HCT116 (cell line): Measurements from ENCODE around the gene LRRC3. TPM values are rescaled to one million over a fixed set of nuclear protein-coding genes. Genes with fewer than 3 reads are reported as not detected.

Experiments
- ATAC-seq: fragments of 200-7000 bp; cut with Tn5 transposase; 2 replicates; pipeline ENCODE4 v1.9.1; 2020; ENCODE audit warnings: mild to moderate bottlenecking, moderate library complexity
- BruUV-seq: library from RNA; stranded (reverse); fragments of 400-500 nt; replicated peaks from 2 replicates; lab custom pipeline; 2021; lab: Mats Ljungman, UMichigan
- CTCF ChIA-PET: fragments of 300-600 bp; sonication (Branson Sonifier 250); formaldehyde crosslinking; loops from one replicate; lab custom pipeline; 2021; ENCODE audit warnings: antibody characterized with exemption; lab: Charles Lee
- POLR2A ChIA-PET: fragments of 300-600, 350-600 bp; sonication (Branson Sonifier 250); formaldehyde crosslinking; loops from one replicate; lab custom pipeline; 2021; ENCODE audit warnings: antibody characterized with exemption; lab: Charles Lee
- RAD21 ChIA-PET, 2 experiments: fragments of 300-600 bp; sonication (Branson Sonifier 250); formaldehyde crosslinking; loops; one replicate each; lab custom pipeline; 2023; ENCODE audit warnings: low total read pairs in 2 of 2; ENCODE audit not compliant: uncharacterized antibody in 2 of 2, unreplicated experiment in 2 of 2, low non-redundant PET in 1 of 2; lab: Charles Lee
- DNase-seq: peaks from one replicate; pipeline ENCODE4 v3.0.0-alpha.2; 2010; ENCODE audit warnings: low read depth, low spot score
- H2AFZ ChIP-seq: fragments of 200-600 bp; shearing (Covaris generic), sonication (generic); 2 replicates; pipeline ENCODE4 v1.6.1; 2017; ENCODE audit warnings: low read depth, mixed run types, mixed read lengths, antibody characterized with exemption, low read length; ENCODE audit not compliant: poor library complexity, severe bottlenecking
- H3K27ac ChIP-seq: 2 replicates; pipeline ENCODE4 v1.5.1; 2012; ENCODE audit warnings: low read depth, low read length
- H3K27me3 ChIP-seq: fragments of 200-600 bp; sonication (generic); 2 replicates; pipeline ENCODE4 v1.6.1; 2016; ENCODE audit warnings: mixed run types, low read length, mixed read lengths; ENCODE audit not compliant: insufficient read depth
- H3K36me3 ChIP-seq, 2 experiments: fragments of 200-500 bp in 1 of 2; fragments of 200-600 bp in 1 of 2; sonication (Bioruptor generic) in 1 of 2; sonication (generic) in 1 of 2; 2 replicates each; pipeline versions ENCODE4 v1.5.1 to v1.6.1; 2014 to 2016; ENCODE audit warnings: low read length in 2 of 2, inconsistent platforms in 1 of 2, mixed read lengths in 1 of 2, mixed run types in 1 of 2; ENCODE audit not compliant: insufficient read depth in 2 of 2, control insufficient read depth in 1 of 2
- H3K4me1 ChIP-seq, 2 experiments: fragments of 200-600 bp in 1 of 2; sonication (generic) in 1 of 2; 2 replicates each; pipeline versions ENCODE4 v1.5.1 to v1.6.1; 2012 to 2017; ENCODE audit warnings: low read length in 2 of 2, inconsistent platforms in 1 of 2, mild to moderate bottlenecking in 1 of 2, mixed read lengths in 1 of 2, mixed run types in 1 of 2, moderate library complexity in 1 of 2; ENCODE audit not compliant: insufficient read depth in 2 of 2, control insufficient read depth in 1 of 2
- H3K4me2 ChIP-seq: fragments of 200-600 bp; sonication (generic); 2 replicates; pipeline ENCODE4 v1.6.1; 2017; ENCODE audit warnings: mixed run types, low read length, mixed read lengths
- H3K4me3 ChIP-seq, 2 experiments: fragments of 200-600 bp in 1 of 2; sonication (generic) in 1 of 2; replicated peaks in 1 of 2; 2 replicates each; pipeline ENCODE4 v1.5.1; 2011 to 2016; ENCODE audit warnings: low read length in 2 of 2, control low read depth in 1 of 2, low read depth in 1 of 2, mild to moderate bottlenecking in 1 of 2, mixed read lengths in 1 of 2, mixed run types in 1 of 2
- H3K79me2 ChIP-seq: fragments of 200-600 bp; sonication (generic); 2 replicates; pipeline ENCODE4 v1.6.1; 2017; ENCODE audit warnings: mild to moderate bottlenecking, mixed run types, low read length, moderate library complexity, mixed read lengths; ENCODE audit not compliant: insufficient read depth
- H3K9ac ChIP-seq: fragments of 200-600 bp; sonication (generic); 2 replicates; pipeline ENCODE4 v1.6.1; 2016; ENCODE audit warnings: low read length, mixed read lengths
- H3K9me2 ChIP-seq: fragments of 200-600 bp; sonication (generic), shearing (Covaris generic); 2 replicates; pipeline ENCODE4 v1.6.1; 2017; ENCODE audit warnings: mixed run types, mild to moderate bottlenecking, moderate library complexity; ENCODE audit not compliant: insufficient read depth
- H3K9me3 ChIP-seq, 2 experiments: fragments of 200-500 bp in 1 of 2; fragments of 200-600 bp in 1 of 2; sonication (Bioruptor generic) in 1 of 2; sonication (generic) in 1 of 2; 2 replicates each; pipeline ENCODE4 v1.6.1; 2014 to 2017; ENCODE audit warnings: low read length in 2 of 2, mixed read lengths in 2 of 2, inconsistent platforms in 1 of 2, low read depth in 1 of 2, mild to moderate bottlenecking in 1 of 2, mixed run types in 1 of 2, moderate library complexity in 1 of 2; ENCODE audit not compliant: control insufficient read depth in 1 of 2, insufficient read depth in 1 of 2
- H4K20me1 ChIP-seq: fragments of 200-600 bp; sonication (generic), shearing (Covaris generic); 2 replicates; pipeline ENCODE4 v1.6.1; 2017; ENCODE audit warnings: mixed run types, mild to moderate bottlenecking, moderate library complexity; ENCODE audit not compliant: insufficient read depth
- CBX3 ChIP-seq: IDR thresholded peaks from 2 replicates; pipeline ENCODE4 v1.6.1; 2012; ENCODE audit warnings: low read depth
- CEBPB ChIP-seq: IDR thresholded peaks from 2 replicates; pipeline ENCODE4 v1.6.1; 2012; ENCODE audit warnings: low read depth
- CTCF ChIP-seq, 3 experiments: fragments of 200-600 bp in 1 of 3; sonication (generic) in 1 of 3; IDR thresholded peaks in 2 of 3; conservative IDR thresholded peaks in 1 of 3; 2 replicates each; pipeline ENCODE4 v1.5.1; 2012 to 2017; ENCODE audit warnings: low read depth in 2 of 3, low read length in 2 of 3, antibody characterized with exemption in 1 of 3, borderline replicate concordance in 1 of 3, control low read depth in 1 of 3, mild to moderate bottlenecking in 1 of 3, mixed read lengths in 1 of 3, mixed run types in 1 of 3, moderate library complexity in 1 of 3; ENCODE audit not compliant: insufficient read depth in 1 of 3
- EGR1 ChIP-seq: IDR thresholded peaks from 2 replicates; pipeline ENCODE4 v1.6.1; 2012; ENCODE audit warnings: low read depth
- ELF1 ChIP-seq: IDR thresholded peaks from 2 replicates; pipeline ENCODE4 v1.6.1; 2012; ENCODE audit warnings: low read depth, borderline replicate concordance
- EZH2 ChIP-seq: fragments of 200-600 bp; sonication (generic); IDR thresholded peaks from 2 replicates; pipeline ENCODE4 v1.6.1; 2017; ENCODE audit warnings: antibody characterized with exemption, mixed run types
- EZH2phosphoT487 ChIP-seq: fragments of 200-600 bp; IDR thresholded peaks from 2 replicates; pipeline ENCODE4 v1.6.1; 2018; ENCODE audit warnings: antibody characterized with exemption, borderline replicate concordance
- JUND ChIP-seq: IDR thresholded peaks from 2 replicates; pipeline ENCODE4 v1.6.1; 2012
- POLR2AphosphoS5 ChIP-seq: IDR thresholded peaks from 2 replicates; pipeline ENCODE4 v1.6.1; 2011; ENCODE audit warnings: mild to moderate bottlenecking, low read depth, low read length, moderate library complexity
- REST ChIP-seq: IDR thresholded peaks from 2 replicates; pipeline ENCODE4 v1.6.1; 2012; ENCODE audit warnings: low read depth
- SIN3A ChIP-seq: IDR thresholded peaks from 2 replicates; pipeline ENCODE4 v1.6.1; 2012; ENCODE audit warnings: low read depth
- SP1 ChIP-seq: IDR thresholded peaks from 2 replicates; pipeline ENCODE4 v1.6.1; 2012; ENCODE audit warnings: low read depth
- SRF ChIP-seq: IDR thresholded peaks from 2 replicates; pipeline ENCODE4 v1.6.1; 2012; ENCODE audit warnings: low read depth
- TCF7L2 ChIP-seq: IDR thresholded peaks from 2 replicates; pipeline ENCODE4 v1.7.0; 2011; ENCODE audit warnings: borderline replicate concordance, inconsistent platforms; ENCODE audit not compliant: insufficient read depth, insufficient read length; ENCODE audit errors: extremely low read depth
- YY1 ChIP-seq: IDR thresholded peaks from 2 replicates; pipeline ENCODE4 v1.6.1; 2011; ENCODE audit warnings: low read length, low read depth, moderate library complexity, mild to moderate bottlenecking; ENCODE audit not compliant: insufficient replicate concordance; ENCODE audit errors: extremely low read depth
- ZBTB33 ChIP-seq: IDR thresholded peaks from 2 replicates; pipeline ENCODE4 v1.6.1; 2011; ENCODE audit warnings: mild to moderate bottlenecking, low read length, moderate library complexity; ENCODE audit not compliant: insufficient replicate concordance; ENCODE audit errors: extremely low read depth
- ZFX ChIP-seq: fragments of 450-650 bp; IDR thresholded peaks from 2 replicates; pipeline ENCODE4 v1.6.1; 2017
- ZNF274 ChIP-seq: fragments of 200-500 bp; sonication (Bioruptor generic); IDR thresholded peaks from 2 replicates; pipeline ENCODE4 v1.6.1; 2014; ENCODE audit warnings: mild to moderate bottlenecking, low read depth, low read length, inconsistent platforms
- intact Hi-C: fragments of 100-400 bp; cut with micrococcal nuclease; formaldehyde crosslinking; loops from 2 replicates; pipeline ENCODE4 v1.10.0; 2022
- total RNA-seq: library from RNA; stranded (reverse); gene quantifications from one replicate; pipeline ENCODE4 v1.2.1, GENCODE V29; 2021; ENCODE audit not compliant: unreplicated experiment

Gene LRRC3
- total RNA-seq, 1 experiment from 2014 or later, result 7.5 TPM

GRCh38 chr21:44478124-44478800, 23.0 kb downstream of the LRRC3 start:
- no peak for ATAC-seq
- Histone ChIP-seq H3K4me2 (no peak overlapping the region), H4K20me1 (no peaks in the 10 kb centered on the region), H3K4me3 (no peak overlapping the region), H3K36me3 (no peaks in the 10 kb centered on the region), H3K9me2 (no peaks in the 10 kb centered on the region), H3K9ac (no peak overlapping the region), H2AFZ (no peak overlapping the region)
- intact Hi-C loops, result no loop called here
- no TSS peak for BruUV-seq
- TF ChIP-seq ZBTB33 (no peak), CEBPB (no peak), YY1 (no peak), REST (no peak), CTCF (IDR thresholded peaks at IDR 0.05 in 2 of 3, conservative IDR thresholded peaks at IDR 0.05 in 1 of 3; ENCODE audit: borderline replicate concordance in 1 of 3, insufficient read depth in 1 of 3, low read depth in 2 of 3, low read length in 2 of 3) (no peak), ZNF274 (no peak), EZH2 (no peak), ZFX (no peak), TCF7L2 (no peak), SP1 (no peak), CBX3 (no peak), POLR2AphosphoS5 (no peak), EGR1 (no peak), SRF (no peak), EZH2phosphoT487 (no peak), SIN3A (no peak), JUND (no peak), ELF1 (no peak)
- TF ChIP-seq, all 23 proteins: peak for 0
- DNase-seq, result no peak
- no peak overlapping the region for H3K27ac ChIP-seq
- H3K27me3 ChIP-seq, result no peaks in the 10 kb centered on the region
- ChIA-PET RAD21 (no interaction called here), POLR2A (no interaction called here), CTCF (no interaction called here)
- H3K9me3 ChIP-seq, result no peaks in the 10 kb centered on the region
- no peaks in the 10 kb centered on the region for H3K4me1 ChIP-seq
- H3K79me2 ChIP-seq, result no peaks in the 10 kb centered on the region
